C1 segment of cervical spinal cord (tissue), 14 donors: Measurements from ENCODE around the gene NCBP2.
"Not testable (repeated sequence)": the region's sequence is repeated elsewhere in the genome, so short reads cannot be mapped to it uniquely, and the experiment has no call there.

Experiments used
- DNase-seq, 14 donors: peaks; one replicate each; lab custom pipeline; 2025; lab: John Stamatoyannopoulos, UW

Gene NCBP2

DNA sequence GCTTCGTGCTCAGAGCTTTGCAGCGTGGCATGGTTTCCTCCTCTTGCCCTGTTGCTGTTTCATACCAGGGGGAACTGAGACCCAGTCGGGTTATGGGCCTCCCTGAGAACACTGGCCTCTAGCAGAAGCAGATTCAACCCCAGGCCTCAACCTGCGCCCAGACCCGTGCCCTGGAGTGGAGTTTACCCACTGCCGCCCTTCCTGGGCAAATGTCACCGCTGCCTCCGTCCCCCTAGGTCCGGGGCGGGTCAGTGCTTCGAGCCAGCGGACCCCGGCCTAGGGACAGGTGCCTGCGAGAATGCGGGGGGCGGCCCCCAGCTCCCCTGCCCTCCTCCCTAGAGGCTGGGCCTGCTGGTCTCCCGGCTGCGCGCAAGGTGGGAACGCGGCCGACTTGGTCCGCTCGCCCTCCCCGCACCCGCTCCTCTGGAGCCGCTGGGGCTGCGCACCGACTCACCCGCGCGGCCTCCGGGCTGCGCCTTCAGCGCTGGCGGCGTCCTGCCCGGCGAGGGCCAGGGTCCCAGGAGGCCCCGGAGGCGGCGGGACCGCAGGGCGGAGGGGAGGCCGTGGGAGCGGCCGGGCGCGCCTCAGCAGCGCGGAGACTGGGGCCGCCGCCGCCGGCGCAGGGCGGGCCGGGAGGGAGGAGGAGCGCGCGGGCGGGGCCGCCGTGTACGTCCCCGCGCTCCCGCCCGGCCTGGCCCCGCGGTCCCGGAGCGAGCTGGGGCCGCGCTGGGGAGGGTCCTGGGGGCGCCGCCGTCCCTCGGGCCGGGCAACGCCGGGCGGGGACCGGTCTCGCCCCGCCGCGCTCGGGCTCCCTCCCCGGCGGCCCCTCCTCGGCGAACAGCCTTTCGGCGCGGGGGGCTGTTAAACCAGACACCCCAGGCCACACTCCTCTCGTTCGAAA, 26.2 kb upstream of the NCBP2 start, which contains the start of gene PIGZ:
PIGZ (minus strand) TSS at position 601 of the 901 bp plus-strand sequence. CDS start 16,802 bp downstream, outside the sequence.
- peak in 5 of 14 donors; percentile 13 to 61 (median 40) for DNase-seq

DNA sequence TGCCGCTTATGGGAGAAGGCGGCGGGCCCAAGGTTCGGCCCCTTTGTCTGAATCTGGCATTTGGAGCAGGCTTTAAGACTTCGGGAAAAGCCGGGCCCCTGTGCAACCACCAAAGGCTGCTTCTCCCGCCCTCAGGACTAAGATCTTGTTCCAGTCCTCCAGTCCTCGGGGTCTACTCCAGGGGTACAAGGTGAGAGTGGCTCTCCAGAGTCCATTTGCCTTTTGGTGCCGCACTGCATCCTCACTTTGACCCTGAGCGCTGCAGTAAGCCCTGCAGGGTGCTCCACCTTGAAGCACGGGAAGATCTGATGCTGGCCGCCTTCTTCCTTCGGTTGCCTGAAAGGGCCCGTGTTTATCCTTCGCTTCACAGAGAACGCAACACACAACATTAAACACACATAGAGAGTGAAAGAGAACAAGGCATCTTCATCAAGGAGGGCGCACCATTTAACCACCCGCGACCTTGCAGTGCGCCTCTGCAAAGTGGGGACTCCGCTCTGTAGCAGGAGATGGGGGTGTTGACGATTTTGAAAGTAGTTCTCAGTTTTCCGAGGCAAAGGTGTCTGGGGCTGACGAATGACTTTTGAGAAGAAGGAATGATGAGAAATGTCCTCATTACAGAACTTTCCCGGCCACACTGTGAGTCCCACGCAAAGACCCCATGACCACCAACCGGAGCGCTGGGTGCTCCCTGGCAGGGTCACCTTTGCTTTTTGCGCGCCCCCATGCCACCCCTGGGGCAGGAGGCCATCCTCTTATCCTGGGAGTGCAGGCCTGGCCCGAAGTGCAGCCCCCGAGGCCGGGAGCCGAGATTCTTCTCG, 25.3 kb upstream of the NCBP2 start:
- peak in 1 of 14 donors; percentile 15 for DNase-seq

DNA sequence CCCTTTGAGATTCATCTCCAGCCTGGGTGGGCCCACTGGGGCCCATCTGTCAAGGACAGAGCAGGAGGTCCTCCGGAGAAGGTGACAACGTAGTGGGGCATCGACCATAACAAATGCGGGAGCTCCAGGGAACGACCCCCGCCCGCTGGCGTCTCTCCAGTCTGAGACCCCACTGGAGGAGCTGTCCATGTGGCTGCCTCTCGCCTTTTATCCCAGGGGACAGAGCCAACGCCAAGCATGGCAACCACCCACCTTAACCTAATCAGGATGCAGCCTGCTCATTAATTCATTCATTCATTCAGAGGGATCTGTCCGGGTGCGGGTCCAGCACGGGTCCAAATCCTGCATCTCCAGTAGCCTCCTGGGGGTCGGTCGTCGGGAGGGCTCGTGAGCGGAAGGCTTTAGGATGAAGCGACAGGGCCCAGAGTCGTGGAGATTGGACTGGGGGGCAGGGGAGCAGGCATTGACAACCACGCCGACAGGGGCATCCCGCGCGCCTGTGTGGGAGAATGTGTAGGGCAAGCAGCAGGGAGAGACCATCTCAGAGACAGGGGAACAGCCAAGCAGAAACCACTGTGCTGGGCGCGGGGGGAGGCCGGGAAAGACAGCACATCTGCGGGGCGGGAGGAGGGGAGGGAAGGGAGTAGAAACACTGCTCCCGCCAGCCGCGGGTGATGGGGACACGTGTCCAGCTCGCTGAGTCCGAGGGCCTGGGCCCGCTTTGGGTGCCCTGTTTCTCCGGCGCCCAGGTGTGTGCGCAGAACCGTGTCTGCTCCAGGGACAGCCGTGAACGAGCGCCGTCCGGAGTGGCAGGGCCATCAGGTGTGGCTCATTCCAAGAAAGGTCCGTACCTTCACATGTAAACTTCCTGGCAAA, 24.4 kb upstream of the NCBP2 start:
- peak in 3 of 14 donors; percentile 6 to 24 (median 15) for DNase-seq

DNA sequence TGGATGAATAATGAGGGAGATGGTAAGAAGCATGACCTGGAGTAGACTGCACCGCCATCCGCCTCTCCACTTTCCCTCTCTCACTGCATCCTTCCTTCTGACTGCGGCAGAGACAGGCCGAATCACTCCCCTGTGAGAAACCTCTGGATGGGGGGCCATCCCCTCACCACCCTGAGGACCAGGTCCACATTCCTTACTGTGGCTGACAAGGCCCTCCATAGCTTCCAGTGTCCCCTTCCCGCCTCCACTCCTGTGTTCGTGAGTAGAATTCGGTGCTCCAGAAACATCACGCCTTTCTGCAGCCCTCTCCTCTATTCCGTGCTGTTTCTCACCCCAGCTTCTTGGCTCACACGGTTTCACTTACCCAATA, 23.5 kb upstream of the NCBP2 start:
- DNase-seq, result no peak

DNA sequence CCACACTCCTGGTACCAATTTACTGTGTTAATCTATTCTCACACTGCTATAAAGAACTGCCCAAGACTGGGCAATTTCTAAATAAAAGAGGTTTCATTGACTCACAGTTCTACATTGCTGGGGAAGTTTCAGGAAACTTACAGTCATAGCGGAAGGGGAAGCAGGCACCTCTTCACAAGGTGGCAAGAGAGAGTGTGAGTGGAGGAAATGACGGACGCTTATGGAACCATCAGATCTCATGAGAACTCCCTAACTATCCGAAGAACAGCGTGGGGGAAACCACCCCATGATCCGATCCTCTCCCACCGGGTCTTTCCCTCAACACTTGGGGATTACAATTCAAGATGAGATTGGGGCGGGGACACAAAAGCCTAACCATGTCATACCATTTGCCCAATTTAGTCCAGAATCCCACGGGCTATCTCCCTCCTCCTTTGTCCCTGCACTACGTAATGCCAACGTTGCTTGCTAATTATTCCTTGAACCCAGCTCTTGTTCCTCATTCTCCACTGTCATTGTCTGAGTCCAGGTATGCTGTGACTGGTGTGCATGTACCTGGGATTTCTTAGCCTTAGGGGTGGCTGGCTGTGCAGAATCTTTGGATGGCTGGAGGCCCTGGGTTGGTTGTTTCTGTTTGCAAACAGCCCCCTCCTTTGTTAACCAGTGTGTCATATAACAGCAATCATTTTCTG, 22.9 kb upstream of the NCBP2 start:
- no peak for DNase-seq

DNA sequence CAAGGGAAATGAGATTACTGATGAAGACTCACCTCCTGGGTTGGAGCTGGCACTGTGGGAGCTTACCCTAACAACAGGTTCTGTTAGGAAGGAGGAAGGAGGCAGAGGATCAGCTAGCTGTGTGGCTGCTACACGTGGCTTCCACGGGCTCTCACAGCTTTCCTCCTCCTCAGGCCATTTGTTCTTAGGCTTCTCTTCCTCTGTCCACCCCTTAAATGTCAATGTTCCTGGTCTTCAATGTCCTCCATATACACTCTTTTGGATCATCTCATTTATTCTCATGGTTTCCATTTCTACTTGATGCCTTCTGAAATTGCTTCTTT, 21.3 kb upstream of the NCBP2 start:
- DNase-seq, result no peak

DNA sequence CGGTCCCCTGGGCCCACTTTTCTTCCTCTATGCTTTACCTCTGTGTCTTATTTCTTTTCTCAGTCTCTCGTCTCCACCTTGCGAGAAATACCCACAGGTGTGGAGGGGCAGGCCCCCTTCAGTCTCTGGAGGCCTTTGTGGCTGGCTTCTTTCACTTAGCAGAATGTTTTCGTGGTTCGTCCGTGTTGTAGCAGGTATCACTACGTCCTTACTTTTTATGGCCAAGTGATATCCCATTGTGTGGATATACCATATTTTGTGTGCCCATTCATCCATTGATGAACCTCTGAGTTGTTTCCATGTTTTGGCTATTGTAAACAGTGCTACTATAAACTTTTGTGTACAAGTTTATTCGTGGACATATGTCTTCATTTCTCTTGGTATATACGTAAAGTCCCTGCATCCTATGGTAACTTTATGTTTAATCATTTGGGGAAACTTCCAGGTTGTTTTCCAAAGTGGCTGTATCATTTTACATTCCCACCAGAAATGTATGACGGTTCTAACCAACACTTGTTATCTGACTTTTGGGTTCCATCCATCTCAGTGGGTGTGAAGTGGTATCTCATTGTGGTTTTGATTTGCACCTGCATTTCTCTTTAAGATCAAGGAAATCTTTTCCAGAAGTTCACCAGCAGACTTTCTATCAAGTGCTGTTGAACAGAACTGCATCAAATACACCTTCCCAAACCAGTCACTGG, 20.8 kb upstream of the NCBP2 start:
- no peak for DNase-seq

DNA sequence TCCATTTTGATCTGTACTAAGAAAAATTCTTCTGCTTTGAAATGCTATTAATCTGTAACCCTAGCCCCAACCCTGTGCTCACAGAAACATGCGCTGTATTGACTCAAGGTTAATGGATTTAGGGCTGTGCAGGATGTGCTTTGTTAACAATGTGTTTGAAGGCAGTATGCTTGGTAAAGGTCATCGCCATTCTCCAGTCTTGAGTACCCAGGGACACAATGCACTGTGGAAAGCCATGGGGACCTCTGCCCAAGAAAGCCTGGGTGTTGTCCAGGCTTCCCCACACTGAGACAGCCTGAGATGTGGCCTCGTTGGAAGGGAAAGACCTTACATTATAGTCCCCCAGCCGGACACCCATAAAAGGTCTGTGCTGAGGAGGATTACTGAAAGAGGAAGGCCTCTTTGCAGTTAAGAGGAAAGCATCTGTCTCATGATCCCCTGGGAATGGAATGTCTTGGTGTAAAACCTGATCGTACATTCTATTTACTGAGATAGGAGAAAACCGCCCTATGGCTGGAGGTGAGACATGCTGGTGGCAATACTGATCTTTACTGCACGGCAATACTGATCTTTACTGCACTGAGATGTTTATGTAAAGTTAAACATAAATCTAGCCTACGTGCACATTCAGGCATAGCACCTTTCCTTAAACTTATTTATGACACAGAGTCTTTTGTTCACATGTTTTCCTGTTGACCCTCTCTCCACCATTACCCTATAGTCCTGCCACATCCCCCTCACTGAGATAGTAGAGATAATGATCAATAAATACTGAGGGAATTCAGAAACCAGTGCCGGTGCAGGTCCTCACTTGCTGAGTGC, 20.0 kb upstream of the NCBP2 start:
- no peak for DNase-seq

DNA sequence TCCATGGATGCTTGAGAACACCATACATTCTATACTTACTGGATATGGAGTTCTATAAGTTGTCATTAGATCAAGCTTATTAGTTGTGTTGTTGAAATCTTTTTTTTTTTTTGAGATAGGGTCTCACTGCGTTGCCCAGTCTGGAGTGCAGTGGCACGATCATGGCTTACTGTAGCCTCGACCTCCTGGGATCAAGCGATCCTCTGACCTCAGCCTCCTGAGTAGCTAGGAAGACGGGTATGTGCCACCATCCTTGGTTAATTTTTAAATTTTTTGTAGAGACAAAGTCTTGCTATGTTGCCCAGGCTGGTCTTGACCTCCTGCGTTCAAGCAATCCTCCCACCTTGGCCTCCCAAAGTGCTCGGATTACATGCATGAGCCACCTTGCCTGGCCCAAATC, 12.5 kb upstream of the NCBP2 start:
- no peak for DNase-seq

DNA sequence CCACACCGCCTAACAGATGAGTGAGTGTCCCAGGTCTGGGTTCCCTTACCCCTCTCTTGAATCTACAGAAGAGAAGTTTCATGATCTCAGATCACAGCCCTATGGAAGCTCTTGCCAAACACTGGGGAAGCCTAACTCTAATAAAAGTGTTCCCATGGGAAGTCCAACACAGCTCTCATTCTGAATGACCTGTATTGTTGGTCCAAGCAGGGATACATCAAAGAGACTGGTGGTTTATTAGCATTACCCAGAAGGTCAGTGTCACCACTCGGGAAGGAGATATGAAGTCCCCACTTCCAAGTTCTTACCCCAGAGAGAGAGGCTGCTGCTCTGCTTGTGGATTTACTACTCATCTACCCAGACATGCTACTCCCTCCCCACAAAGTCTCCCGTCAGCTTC, 9.0 kb upstream of the NCBP2 start:
- DNase-seq, result no peak

DNA sequence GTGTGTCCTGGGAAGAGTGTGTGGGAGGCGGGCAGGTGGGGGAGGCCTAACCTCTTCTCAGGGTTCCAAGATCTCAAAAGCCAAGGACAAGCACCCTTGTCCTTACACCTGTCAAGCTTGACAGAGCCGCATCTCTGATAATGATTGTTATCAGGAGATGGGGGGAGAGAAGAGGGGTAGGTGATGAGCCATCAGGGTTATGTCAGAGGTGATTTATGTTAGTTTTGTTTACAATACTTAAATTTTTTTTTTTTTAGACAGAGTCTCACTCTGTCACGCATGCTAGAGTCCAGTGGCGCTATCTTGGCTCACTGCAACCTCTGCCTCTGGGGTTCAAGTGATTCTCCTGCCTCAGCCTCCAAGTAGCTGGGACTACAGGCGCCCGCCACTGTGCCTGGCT, 7.4 kb upstream of the NCBP2 start:
- no peak for DNase-seq

DNA sequence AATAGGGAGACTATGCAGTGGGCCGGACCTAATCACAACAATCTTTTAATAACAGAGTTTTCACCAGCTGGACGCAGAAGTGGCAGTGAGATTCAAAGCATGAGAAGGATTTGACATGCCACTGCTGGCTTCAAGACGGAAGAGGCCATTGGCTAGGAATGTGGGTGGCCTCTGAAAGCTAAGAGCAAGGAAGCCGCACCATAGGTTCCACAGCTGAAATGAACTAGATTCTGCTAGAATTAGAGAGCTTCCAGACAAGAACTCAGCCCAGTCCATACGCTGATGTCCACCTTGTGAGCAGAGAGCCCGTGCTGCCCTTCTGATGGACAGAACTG, 6.9 kb upstream of the NCBP2 start:
- no peak for DNase-seq

DNA sequence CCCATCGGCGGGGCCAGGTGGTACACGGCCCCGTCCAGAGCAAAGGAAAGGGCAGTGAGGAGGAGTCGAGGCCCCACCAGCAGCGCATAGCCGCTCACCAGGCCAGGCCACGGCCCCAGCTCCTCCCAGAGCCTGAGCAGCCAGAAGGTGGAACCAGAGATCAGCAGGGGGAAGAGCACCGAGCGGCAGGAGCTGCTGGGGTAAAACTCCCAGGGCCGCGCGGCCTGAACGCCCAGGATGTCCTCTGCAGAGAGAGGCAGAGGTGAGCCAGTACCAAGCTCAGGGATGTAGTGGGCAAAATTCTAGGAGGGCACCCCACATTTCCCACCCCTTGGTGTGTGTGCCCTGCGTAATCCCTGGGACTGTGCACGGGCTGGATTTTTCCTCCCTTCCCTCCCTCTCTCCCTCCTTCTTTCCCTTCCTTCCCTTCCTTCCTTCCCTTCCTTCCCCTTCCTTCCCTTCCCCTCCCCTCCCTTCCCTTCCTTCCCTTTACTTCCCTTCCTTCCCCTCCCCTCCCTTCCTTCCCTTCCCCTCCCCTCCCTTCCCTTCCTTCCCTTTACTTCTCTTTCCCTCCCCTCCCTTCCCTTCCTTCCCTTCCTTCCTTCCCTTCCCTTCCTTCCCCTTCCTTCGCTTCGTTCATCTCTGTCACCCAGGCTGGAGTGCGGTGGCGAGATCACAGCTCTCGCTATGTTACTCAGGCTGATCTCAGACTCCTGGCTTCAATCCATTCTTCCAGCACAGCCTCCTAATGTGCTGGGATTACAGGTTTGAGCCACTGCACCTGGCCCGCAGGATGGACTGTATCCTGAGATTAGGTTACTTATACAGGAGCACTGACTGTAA, 6.3 kb upstream of the NCBP2 start:
- DNase-seq, result no peak

DNA sequence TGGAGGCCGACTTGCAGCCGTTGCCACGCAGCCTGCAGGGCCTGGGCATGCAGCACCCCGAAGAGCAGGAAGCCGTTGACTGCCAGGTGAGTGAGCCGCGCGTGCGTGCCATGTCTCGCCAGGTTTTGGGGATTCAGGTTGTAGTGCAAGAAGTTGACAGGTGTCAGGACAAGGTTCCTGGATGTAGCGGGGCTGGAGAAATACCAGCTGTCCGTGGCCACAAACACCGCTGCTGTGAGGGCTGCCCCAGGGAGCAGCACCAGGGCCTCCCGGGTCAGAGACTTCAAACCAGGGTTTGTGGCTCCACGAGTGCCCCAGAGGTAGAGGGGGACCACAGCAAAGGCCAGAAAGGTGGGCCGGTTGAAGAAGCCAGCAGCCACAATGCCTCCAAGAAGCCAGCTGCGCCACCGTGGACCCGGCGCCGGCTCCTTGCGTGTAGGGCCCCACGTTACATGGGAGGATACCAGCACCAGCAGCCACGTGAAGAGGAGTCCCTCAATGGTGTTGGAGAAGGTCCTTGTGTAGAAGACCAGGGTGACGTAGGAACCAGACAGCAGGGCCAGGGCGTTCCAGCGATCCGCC, 5.6 kb upstream of the NCBP2 start:
- DNase-seq, result no peak

DNA sequence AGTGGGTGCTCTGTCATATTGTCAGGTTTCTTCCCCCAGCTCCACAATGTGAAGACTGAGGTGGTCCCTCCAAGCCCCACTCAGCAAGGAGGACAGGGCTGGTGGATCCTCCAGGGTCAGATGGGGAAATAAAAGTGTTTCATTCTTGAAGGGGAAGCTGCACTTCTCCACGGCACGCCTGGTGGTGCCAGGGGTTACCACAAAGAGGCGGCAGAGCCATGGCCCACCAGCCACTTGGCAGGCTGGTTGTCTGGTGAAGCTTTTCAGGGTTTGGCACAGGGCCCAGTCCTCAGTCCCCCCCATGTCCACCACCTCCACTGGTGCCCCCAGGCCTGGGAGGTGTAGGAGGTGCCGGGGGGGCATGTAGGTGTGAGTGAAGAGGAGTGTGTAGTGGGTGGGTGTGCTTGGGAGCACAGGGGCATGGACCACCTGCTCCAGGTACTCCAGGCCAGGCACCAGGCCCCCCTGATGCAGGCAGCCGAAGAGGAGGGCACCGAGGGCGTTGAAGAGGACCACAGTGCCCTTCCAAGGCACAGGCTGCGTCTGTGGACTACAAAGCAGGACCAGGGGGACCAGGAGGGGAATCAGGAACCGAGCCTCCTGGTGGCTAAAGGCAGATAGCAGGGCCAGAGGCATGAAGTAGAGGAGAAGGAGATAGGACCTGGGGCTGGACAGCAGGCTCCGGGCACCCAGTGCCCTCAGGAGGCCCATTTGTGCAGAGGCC, 5.0 kb upstream of the NCBP2 start:
- no peak for DNase-seq

DNA sequence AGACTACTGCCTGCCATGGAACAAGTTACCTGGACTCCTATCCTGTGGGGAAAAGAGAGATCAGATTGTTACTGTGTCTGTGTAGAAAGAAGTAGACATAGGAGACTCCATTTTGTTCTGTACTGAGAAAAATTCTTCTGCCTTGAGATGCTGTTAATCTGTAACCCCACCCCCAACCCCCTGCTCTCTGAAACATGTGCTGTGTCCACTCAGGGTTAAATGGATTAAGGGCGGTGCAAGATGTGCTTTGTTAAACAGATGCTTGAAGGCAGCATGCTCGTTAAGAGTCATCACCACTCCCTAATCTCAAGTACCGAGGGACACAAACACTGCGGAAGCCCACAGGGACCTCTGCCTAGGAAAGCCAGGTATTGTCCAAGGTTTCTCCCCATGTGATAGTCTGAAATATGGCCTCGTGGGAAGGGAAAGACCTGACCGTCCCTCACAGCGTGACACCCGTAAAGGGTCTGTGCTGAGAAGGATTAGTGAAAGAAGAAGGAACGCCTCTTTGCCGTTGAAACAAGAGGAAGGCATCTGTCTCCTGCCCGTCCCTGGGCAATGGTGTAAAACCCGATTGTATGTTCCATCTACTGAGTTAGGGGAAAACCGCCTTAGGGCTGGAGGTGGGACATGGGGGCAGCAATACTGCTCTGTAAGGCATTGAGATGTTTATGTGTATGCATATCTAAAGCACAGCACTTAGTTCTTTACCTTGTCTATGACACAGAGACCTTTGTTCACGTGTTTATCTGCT, 1.9 kb upstream of the NCBP2 start:
- DNase-seq, result not testable (repeated sequence)

DNA sequence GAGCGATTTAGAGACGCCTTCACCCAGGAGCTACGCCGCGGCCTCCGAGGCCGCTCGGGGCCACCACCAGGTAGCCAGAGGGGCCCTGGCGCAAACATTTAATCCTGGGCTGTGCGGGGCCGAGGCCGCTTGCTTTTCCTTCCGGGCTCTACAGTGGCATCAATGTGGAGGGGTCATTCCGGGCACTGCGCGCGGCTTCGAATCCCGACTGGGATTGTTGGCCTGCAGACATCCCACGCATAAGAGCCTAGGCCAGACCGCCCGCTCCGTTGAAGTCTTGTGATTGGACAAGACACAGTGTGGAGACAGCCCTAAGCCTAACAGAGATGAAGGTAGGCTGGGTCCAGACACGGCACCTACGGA, 568 bp upstream of the NCBP2 start:
- DNase-seq, result peak in 1 of 14 donors; percentile 40
